ENCODE results near the gene CAMLG. TPM values are rescaled to one million over a fixed set of nuclear protein-coding genes. Genes with fewer than 3 reads are reported as not detected.
A peak's percentile ranks its signal among the peaks of the same experiment; 100 is the strongest.
"Not testable (repeated sequence)": the region's sequence is repeated elsewhere in the genome, so short reads cannot be mapped to it uniquely, and the experiment has no call there.

The CAMLG gene
- total RNA-seq: 18.7 TPM
- long read RNA-seq, transcript CAMLG-201 (4 exons, 2,221 nt): major isoform, 22 of 39 reads
- long read RNA-seq, transcript CAMLG-202 (3 exons, 895 nt): minor isoform, 8 of 39 reads
- long read RNA-seq, partial matches to known transcripts: 2 of 39 reads
- long read RNA-seq, other reads (novel, unspliced or antisense): 7 of 39 reads

GRCh38 chr5:134738133-134738962, at the start of gene CAMLG:
CAMLG (plus strand) TSS chr5:134738548; CDS start chr5:134738621, 73 bp downstream.
- intact Hi-C loops (cut with DNase I): loop anchor here (1.0 to 10.0 kb wide), 2 partner anchors 136 to 167 kb away; partner anchors contain the start of genes PCBD2 and TXNDC15
- peak; percentile 99 for DNase-seq (ENCODE audit: low spot score)

DNA sequence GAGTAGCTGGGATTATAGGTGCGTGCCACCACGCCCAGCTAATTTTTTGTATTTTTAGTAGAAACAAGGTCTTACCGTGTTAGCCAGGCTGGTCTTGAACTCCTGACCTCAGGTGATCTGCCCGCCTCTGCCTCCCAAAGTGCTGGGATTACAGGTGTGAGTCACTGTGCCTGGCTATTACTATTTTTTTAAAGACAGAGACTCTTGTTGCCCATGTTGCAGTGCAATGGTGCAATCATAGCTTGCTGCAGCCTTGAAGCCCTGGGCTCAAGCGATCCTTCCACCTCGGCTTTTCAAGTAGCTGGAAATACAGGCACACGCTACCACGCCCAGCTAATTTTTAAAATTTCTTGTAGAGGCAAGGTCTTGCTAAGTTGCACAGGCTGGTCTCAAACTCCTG, 48.2 kb upstream of the CAMLG start:
- intact Hi-C loops (cut with DNase I); DNase-seq (ENCODE audit: low spot score): not testable (repeated sequence)

- intact Hi-C loops (cut with DNase I): no loop called here
- DNase-seq (ENCODE audit: low spot score): no peak
These were observed 45.6 kb upstream of the CAMLG start for GRCh38 chr5:134692722-134693121.

- intact Hi-C loops (cut with DNase I): no loop called here
- no peak for DNase-seq (ENCODE audit: low spot score)
These were observed 30.0 kb upstream of the CAMLG start for GRCh38 chr5:134708301-134708700.

DNA sequence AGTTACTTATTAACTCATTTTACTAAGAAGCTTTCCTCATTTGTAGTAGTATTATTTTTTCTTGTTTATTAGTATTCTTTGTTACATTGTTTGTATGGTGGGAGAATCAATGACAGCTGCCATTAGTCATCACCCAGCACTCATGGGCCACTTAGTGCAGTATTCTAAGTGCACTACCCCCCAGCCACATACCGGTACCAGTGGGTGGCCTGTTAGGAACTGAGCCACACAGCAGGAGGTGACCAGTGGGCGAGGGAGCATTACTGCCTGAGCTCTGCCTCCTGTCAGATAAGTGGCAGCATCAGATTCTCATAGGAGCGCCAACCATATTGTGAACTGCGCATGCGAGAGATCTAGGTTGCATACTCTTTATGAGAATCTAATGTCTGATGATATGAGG, 24.2 kb upstream of the CAMLG start:
- DNase-seq (ENCODE audit: low spot score): no peak
- intact Hi-C loops (cut with DNase I): no loop called here

DNA sequence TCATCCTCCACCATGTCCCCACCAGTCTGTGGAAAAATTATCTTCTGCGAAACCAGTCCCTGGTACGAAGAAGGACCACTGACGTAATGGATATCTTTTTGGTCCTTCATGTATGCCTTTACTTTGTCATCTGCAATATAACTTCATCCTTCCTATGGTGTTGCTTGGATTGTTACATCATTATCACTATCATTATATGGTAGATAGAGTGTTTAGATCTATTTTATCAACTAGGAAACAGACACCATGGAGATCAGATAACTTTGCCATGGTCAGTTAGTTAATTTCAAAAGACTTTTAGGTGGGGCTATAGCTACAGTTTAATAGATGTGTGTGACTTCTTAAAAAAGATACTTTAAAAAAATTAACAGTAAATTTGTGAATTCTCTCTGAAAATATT, 23.8 kb upstream of the CAMLG start:
- intact Hi-C loops (cut with DNase I): no loop called here
- DNase-seq (ENCODE audit: low spot score): no peak

GRCh38 chr5:134715466-134715865, 22.9 kb upstream of the CAMLG start:
- intact Hi-C loops (cut with DNase I); DNase-seq (ENCODE audit: low spot score): not testable (repeated sequence)

DNA sequence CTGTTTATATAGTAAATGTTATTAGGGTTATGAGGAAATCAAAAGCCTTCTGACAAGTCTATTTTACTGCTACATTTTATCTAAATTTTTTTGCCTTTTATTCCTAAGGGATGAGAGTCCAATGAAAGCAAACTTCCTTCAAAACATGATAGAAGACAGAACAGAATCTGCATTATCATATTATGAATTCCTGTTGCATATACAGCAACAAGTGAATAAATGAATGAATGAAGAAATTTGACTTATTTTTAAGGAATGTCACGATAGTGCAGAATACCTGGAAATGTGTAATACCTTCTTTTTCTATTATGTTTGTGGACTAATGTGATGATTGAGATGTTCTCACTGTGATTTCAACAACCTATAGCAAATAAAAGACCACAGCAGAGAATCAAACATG, 13.5 kb upstream of the CAMLG start:
- DNase-seq (ENCODE audit: low spot score): no peak
- intact Hi-C loops (cut with DNase I): no loop called here

DNA sequence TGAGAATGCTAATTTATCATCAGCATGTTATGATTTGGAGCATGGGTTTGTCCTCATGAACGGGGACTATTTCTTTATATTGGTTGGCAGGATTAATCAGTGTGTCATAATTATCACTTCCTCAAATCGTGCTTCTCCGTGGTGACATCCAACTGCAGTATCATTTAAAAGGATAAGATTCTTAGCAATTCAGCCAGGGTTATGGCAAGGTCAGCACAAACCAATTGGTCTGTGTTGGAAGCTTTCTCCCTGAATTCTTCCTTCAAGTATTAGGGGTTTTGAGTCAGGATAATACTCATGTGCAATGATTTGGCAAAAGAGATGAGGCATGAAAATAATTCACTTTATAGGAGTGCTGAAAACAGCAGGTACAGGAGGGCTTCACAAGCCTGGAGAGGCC, 5.5 kb upstream of the CAMLG start:
- intact Hi-C loops (cut with DNase I): loop anchor here (10.0 kb wide), 1 partner anchor 142 kb away; the partner anchor contains the start of gene TXNDC15
- no peak for DNase-seq (ENCODE audit: low spot score)

DNA sequence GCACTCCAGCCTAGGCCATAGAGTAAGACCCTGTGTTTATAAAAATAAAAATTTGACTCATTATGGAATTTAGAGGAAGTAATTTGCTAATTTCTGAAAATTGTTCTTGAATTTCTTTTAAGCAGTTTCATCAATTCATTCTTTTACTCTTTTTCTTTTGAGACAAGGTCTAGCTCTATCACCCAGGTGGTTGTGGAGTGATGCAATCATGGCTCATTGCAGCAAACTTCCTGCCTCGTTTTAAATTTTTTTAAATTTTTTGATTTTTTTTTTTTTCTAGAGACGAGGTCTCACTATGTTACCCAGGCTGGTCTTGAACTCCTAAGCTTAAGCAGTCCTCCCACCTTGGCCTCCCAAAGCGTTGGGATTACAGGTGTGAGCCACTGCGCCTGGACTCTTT, 3.1 kb upstream of the CAMLG start:
- DNase-seq (ENCODE audit: low spot score): no peak
- intact Hi-C loops (cut with DNase I): loop anchor here (10.0 kb wide), 1 partner anchor 140 kb away; the partner anchor contains the start of gene TXNDC15

DNA sequence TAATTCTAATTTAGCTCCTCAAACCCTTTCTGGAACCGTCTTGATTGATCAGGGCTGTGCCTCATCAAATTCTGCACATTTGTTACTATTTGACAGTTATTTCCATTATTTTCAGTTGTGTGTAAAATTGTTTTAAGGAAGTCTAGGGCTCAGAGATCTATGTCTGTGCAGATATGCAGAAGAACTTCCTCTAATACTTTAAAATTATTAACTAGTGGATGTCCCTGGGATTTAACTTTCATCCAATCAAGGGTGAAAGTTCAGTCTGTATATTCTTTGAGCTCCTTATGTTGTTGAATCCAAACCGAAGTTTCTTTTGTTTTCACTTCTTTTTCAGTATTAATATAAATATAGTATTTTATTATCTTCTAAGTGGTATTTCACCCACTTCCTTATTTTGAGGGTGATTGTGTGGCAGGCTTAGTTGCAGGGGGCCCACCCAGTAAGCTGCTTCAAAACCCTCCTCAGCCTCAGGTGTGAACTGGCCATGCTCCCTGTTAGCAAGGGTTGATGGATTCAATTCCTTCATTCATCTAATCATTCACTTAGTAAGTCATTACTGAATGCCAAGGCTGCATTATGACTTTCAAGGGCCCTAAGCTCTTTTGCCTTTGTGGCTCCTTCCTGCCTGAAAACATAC, 2.1 kb upstream of the CAMLG start:
- intact Hi-C loops (cut with DNase I): loop anchor here (10.0 kb wide), 1 partner anchor 139 kb away; the partner anchor contains the start of gene TXNDC15
- no peak for DNase-seq (ENCODE audit: low spot score)

DNA sequence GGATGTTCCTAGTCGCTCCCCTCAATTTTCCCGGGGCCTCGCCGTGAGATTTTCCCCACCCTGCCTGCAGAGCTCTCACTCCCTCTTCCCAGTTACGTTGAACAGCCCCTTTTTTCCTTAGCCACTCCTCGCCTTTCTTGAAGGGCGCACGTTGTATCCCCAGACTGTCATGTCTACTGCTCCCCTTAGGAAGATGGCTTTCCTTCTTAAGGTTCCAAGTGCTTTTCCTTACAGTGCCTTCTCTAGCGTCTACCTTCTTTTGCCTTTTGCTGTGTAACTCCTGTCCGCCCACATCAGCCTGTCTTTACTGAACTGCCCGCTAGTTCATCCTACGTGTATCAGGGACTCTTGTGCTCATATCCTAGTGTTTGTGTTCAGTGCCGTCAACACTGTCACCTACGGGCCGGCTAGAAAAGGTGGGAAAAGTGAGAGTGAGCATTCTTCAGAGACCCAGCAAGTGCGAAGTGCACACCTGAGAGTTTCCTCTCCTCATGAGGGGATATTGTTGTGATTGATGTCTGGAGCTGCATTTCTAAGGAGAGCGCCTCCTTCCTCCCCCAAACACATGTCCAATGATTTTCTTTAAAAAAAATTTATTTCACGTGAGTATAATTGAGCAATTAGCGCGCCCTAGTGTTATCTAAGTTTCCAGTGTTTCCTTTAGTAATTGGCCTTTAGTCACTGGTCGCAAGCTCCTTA, 764 bp downstream of the CAMLG start:
- intact Hi-C loops (cut with DNase I): loop anchor here (1.0 to 10.0 kb wide), 2 partner anchors 136 to 166 kb away; partner anchors contain the start of genes PCBD2 and TXNDC15

GRCh38 chr5:134741052-134741451, 2.7 kb downstream of the CAMLG start:
- intact Hi-C loops (cut with DNase I): no loop called here
- no peak for DNase-seq (ENCODE audit: low spot score)

More for the DNA sequence above, 764 bp downstream of the CAMLG start:
- DNase-seq (ENCODE audit: low spot score): no peak

DNA sequence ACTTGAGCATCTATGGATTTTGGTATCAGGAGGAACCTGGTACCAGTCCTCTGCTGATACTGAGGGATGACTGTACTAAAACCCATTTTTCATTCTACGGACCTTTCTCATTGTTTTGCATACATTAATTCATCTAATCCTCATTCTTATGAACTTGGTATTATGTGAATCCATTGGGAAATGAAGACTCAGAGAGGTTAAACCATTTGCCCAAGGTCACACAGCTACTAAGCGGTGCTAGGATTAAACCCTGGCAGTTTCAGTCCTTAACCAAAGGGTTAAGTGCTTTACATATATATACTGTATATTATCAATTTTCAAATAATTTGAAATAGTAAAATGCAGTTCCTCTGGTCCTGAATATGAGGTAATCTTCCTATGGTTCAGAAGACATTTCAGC, 3.8 kb downstream of the CAMLG start:
- intact Hi-C loops (cut with DNase I): no loop called here

DNA sequence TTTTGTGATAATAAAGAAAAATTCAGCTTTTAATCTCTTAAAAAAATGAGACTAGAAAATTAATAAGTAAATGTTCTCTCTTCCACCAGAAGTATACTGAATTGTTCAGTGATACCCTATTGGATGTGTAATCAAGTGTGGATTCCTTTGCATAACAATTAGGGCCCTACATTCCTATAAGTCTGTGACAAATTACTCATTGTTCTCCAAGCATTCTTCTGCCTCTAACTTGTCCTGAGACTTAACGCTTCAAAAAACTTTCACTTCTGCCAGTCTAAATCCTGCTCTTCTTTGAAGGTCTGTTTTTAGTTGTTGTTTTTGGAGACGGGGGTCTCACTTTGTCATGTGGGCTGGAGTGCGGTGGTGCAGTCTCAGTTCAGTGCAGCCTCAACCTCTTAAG, 11.1 kb downstream of the CAMLG start:
- DNase-seq (ENCODE audit: low spot score): no peak
- intact Hi-C loops (cut with DNase I): no loop called here

More for the DNA sequence above, 3.8 kb downstream of the CAMLG start:
- no peak for DNase-seq (ENCODE audit: low spot score)

- intact Hi-C loops (cut with DNase I): loop anchor here (1.0 to 5.0 kb wide), 3 partner anchors 21 to 126 kb away; partner anchors contain the start of genes C5orf24 and SAR1B
- DNase-seq (ENCODE audit: low spot score): no peak
These were observed 19.8 kb downstream of the CAMLG start for GRCh38 chr5:134758176-134758503.

- intact Hi-C loops (cut with DNase I): loop anchor here (1.0 to 5.0 kb wide), 3 partner anchors 21 to 126 kb away; partner anchors contain the start of genes C5orf24 and SAR1B
- peak; percentile 97 for DNase-seq (ENCODE audit: low spot score)
These were observed 20.4 kb downstream of the CAMLG start, which contains the start of gene DDX46 for GRCh38 chr5:134758504-134759341. DDX46 (plus strand) TSS chr5:134758779; CDS start chr5:134758939, 160 bp downstream.

DNA sequence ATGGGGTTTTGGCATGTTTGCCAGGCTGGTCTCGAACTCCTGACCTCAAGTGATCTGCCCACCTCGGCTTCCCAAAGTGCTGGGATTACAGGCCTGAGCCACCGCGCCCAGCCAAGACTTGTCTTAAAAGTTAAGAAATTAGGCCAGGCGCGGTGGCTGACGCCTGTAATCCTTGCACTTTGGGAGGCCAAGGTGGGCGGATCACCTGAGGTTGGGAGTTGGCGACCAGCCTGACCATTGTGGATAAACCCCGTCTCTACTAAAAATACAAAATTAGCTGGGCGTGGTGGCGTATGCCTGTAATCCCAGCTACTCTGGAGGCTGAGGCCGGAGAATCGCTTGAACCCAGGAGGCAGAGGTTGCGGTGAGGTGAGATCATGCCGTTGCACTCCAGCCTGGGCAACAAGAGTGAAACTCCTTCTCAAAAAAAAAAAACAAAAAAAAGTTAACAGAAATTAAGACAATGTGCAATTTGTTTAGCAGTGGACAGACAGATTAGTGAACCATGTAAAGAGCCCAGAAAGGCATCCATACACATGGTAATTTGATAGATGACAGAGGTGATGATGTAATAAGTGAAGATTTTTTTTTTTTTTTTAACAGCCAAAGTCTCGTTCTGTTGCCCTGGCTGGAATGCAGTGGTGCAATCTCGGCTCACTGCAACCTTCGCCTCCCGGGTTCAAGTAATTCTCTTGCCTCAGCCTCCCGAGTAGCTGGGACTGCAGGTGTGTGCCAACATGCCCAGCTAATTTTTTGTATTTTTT, 29.4 kb downstream of the CAMLG start:
- intact Hi-C loops (cut with DNase I); DNase-seq (ENCODE audit: low spot score): not testable (repeated sequence)
